Thyroid gland (tissue), 4 donors: ENCODE data around the gene CLMN. TPM values are rescaled to one million over a fixed set of nuclear protein-coding genes. Genes with fewer than 3 reads are reported as not detected.
"Not testable (repeated sequence)": the region's sequence is repeated elsewhere in the genome, so short reads cannot be mapped to it uniquely, and the experiment has no call there.

ENCODE experiments used
- DNase-seq, 2 donors: peaks; one replicate each; pipeline ENCODE4 v3.0.0-alpha.2; 2019
- H3K27ac ChIP-seq, 3 donors: fragments of 200-600 bp; sonication (generic); 1 replicate in 2 of 3; 2 replicates in 1 of 3; pipeline ENCODE4 v1.5.1; 2016 to 2019; ENCODE audit warnings: mild to moderate bottlenecking in 1 of 3, moderate library complexity in 1 of 3
- H3K27me3 ChIP-seq: fragments of 200-600 bp; sonication (generic); one replicate; pipeline ENCODE4 v1.5.1; 2019
- H3K36me3 ChIP-seq, 2 donors: fragments of 200-600 bp; sonication (generic); one replicate each; pipeline ENCODE4 v1.5.1; 2016 to 2019
- H3K4me1 ChIP-seq, 2 donors: fragments of 200-600 bp; sonication (generic); one replicate each; pipeline ENCODE4 v1.5.1; 2017 to 2019
- H3K4me3 ChIP-seq, 3 donors: fragments of 200-600 bp; sonication (generic); replicated peaks in 1 of 3; 1 replicate in 2 of 3; 2 replicates in 1 of 3; pipeline ENCODE4 v1.5.1; 2016; ENCODE audit warnings: mild to moderate bottlenecking in 1 of 3
- H3K9me3 ChIP-seq: fragments of 200-600 bp; sonication (generic); one replicate; pipeline ENCODE4 v1.5.1; 2017
- CTCF ChIP-seq, 6 experiments: fragments of 200-600 bp in 3 of 6; fragments of 450-650 bp in 3 of 6; sonication (generic) in 3 of 6; IDR thresholded peaks; one replicate each; pipeline ENCODE4 v1.5.1; 2016 to 2019; ENCODE audit warnings: antibody characterized with exemption in 6 of 6, mild to moderate bottlenecking in 2 of 6, inconsistent platforms in 1 of 6, moderate library complexity in 1 of 6
- POLR2A ChIP-seq, 2 donors: fragments of 450-650 bp; IDR thresholded peaks; one replicate each; pipeline ENCODE4 v1.6.1; 2017; ENCODE audit warnings: antibody characterized with exemption in 2 of 2, mild to moderate bottlenecking in 2 of 2, moderate library complexity in 1 of 2
- WGBS, 2 donors: methylation state at CpG; one replicate each; pipeline ENCODE4 v1.1.5; 2017; 5-methylcytosine and 5-hydroxymethylcytosine counted together
- intact Hi-C: fragments of 100-400 bp; cut with DNase I; formaldehyde crosslinking; loops from one replicate; pipeline ENCODE4 v1.15.1; 2023
- total RNA-seq, 4 donors: library from RNA; depleted of rRNA; stranded (reverse); fragments of >200 nt; gene quantifications; one replicate each; pipeline ENCODE4 v1.2.3, GENCODE V29; 2016

Gene CLMN
- total RNA-seq, 4 donors from 2014 or later = 15.3 to 29.9 (median 17.8) TPM

GRCh38 chr14:95184413-95184790 is 135.3 kb downstream of the CLMN start:
- H3K36me3 ChIP-seq = no peaks in the 10 kb centered on the region
- H3K27ac ChIP-seq = peak overlapping the region in 2 of 3 donors; percentile 26 to 47
- no peaks in the 10 kb centered on the region for H3K27me3 ChIP-seq
- peaks cover 31 to 35% of the 10 kb centered on the region in 2 donors for H3K4me1 ChIP-seq
- DNase-seq = peak; percentile 22 to 37
- no peak for TF ChIP-seq CTCF (IDR thresholded peaks at IDR 0.05)
- TF ChIP-seq POLR2A (IDR thresholded peaks at IDR 0.05) = no peak
- H3K4me3 ChIP-seq = no peak overlapping the region
- no peaks in the 10 kb centered on the region for H3K9me3 ChIP-seq
- intact Hi-C loops = no loop called here
- 9 to 10% methylated on average over 2 of the region's 2 CpGs for WGBS, 2 donors

- no peaks in the 10 kb centered on the region for H3K27me3 ChIP-seq
- no peaks in the 10 kb centered on the region for H3K36me3 ChIP-seq
- H3K27ac ChIP-seq = peak overlapping the region in 2 of 3 donors; percentile 26 to 47
- H3K4me3 ChIP-seq = no peak overlapping the region
- H3K9me3 ChIP-seq = no peaks in the 10 kb centered on the region
- H3K4me1 ChIP-seq = peaks cover 26 to 29% of the 10 kb centered on the region in 2 donors
- WGBS, 2 donors = 75 to 76% methylated on average over 6 of the region's 6 CpGs
- TF ChIP-seq CTCF (IDR thresholded peaks at IDR 0.05) = no peak
- intact Hi-C loops = no loop called here
- no peak for DNase-seq
Observed at GRCh38 chr14:95183532-95184412, 135.9 kb downstream of the CLMN start.

- DNase-seq = no peak
- 85 to 96% methylated on average over 1 of the region's 1 CpG for WGBS, 2 donors
- no peak for TF ChIP-seq CTCF (IDR thresholded peaks at IDR 0.05)
- no peak for TF ChIP-seq POLR2A (IDR thresholded peaks at IDR 0.05)
- H3K4me1 ChIP-seq = peaks cover 24 to 26% of the 10 kb centered on the region in 2 donors
- H3K27ac ChIP-seq = no peak overlapping the region
- H3K27me3 ChIP-seq = no peaks in the 10 kb centered on the region
- no peak overlapping the region for H3K4me3 ChIP-seq
- no peaks in the 10 kb centered on the region for H3K36me3 ChIP-seq
- intact Hi-C loops = no loop called here
- H3K9me3 ChIP-seq = no peaks in the 10 kb centered on the region
Observed at GRCh38 chr14:95183082-95183481, 136.6 kb downstream of the CLMN start.

- no peak overlapping the region for H3K4me3 ChIP-seq
- H3K27ac ChIP-seq = no peak overlapping the region
- intact Hi-C loops = no loop called here
- H3K27me3 ChIP-seq = no peaks in the 10 kb centered on the region
- no peak for DNase-seq
- H3K36me3 ChIP-seq = no peaks in the 10 kb centered on the region
- WGBS, 2 donors = 84 to 88% methylated on average over 8 of the region's 8 CpGs
- H3K4me1 ChIP-seq = peaks cover 24 to 26% of the 10 kb centered on the region in 2 donors
- TF ChIP-seq CTCF (IDR thresholded peaks at IDR 0.05) = no peak
- TF ChIP-seq POLR2A (IDR thresholded peaks at IDR 0.05) = no peak
- no peaks in the 10 kb centered on the region for H3K9me3 ChIP-seq
Observed at GRCh38 chr14:95182379-95182778, 137.3 kb downstream of the CLMN start.

GRCh38 chr14:95180966-95181741 is 138.6 kb downstream of the CLMN start:
- no peak for DNase-seq
- Histone ChIP-seq H3K27ac (no peak overlapping the region), H3K4me3 (no peak overlapping the region), H3K4me1 (peaks cover 24 to 26% of the 10 kb centered on the region in 2 donors), H3K36me3 (no peaks in the 10 kb centered on the region), H3K27me3 (no peaks in the 10 kb centered on the region), H3K9me3 (no peaks in the 10 kb centered on the region)
- WGBS, 2 donors = 92 to 93% methylated on average over 8 of the region's 8 CpGs
- TF ChIP-seq POLR2A (IDR thresholded peaks at IDR 0.05) (no peak), CTCF (IDR thresholded peaks at IDR 0.05) (no peak)
- intact Hi-C loops = no loop called here

- intact Hi-C loops, H3K4me1 ChIP-seq, H3K27ac ChIP-seq, DNase-seq, H3K36me3 ChIP-seq, H3K27me3 ChIP-seq, H3K4me3 ChIP-seq, H3K9me3 ChIP-seq: not testable (repeated sequence)
- 97 to 100% methylated on average over 3 of the region's 3 CpGs for WGBS, 2 donors
Observed at GRCh38 chr14:95175670-95176069, 144.0 kb downstream of the CLMN start.
